PC-3 (cell line): Measurements from ENCODE around the gene CFAP46. TPM values are rescaled to one million over a fixed set of nuclear protein-coding genes. Genes with fewer than 3 reads are reported as not detected.

ENCODE experiments used
- ATAC-seq: fragments of 200-7000 bp; cut with Tn5 transposase; 2 replicates; pipeline ENCODE4 v1.9.1; 2020; ENCODE audit warnings: mild to moderate bottlenecking, moderate library complexity
- BruUV-seq: library from RNA; stranded (reverse); fragments of 400-500 nt; replicated peaks from 2 replicates; lab custom pipeline; 2021; lab: Mats Ljungman, UMichigan
- CTCF ChIA-PET: fragments of 300-600 bp; sonication (Branson Sonifier 250); formaldehyde crosslinking; loops from one replicate; lab custom pipeline; 2022; ENCODE audit warnings: antibody characterized with exemption; lab: Charles Lee
- POLR2A ChIA-PET: fragments of 300-600 bp; sonication (Branson Sonifier 250); formaldehyde crosslinking; loops from one replicate; lab custom pipeline; 2022; ENCODE audit warnings: antibody characterized with exemption; ENCODE audit not compliant: unreplicated experiment; lab: Charles Lee
- DNase-seq: peaks from one replicate; pipeline ENCODE4 v3.0.0-alpha.2; 2015
- H2AFZ ChIP-seq: fragments of 300-600 bp; sonication (generic); 2 replicates; pipeline ENCODE4 v1.6.0; 2016; ENCODE audit warnings: antibody characterized with exemption, low read length
- H3F3A ChIP-seq: fragments of 300-600 bp; sonication (generic); one replicate; pipeline ENCODE4 v1.6.0; 2017; ENCODE audit warnings: antibody characterized with exemption, low read length, control low read depth, mild to moderate bottlenecking; ENCODE audit not compliant: unreplicated experiment
- H3K27ac ChIP-seq: fragments of 300-600 bp; sonication (generic); 2 replicates; pipeline ENCODE4 v1.5.1; 2016; ENCODE audit warnings: mild to moderate bottlenecking, low read length
- H3K27me3 ChIP-seq: fragments of 300-600 bp; sonication (generic); 2 replicates; pipeline ENCODE4 v1.6.1; 2016; ENCODE audit warnings: low read length, mixed read lengths
- H3K36me3 ChIP-seq: fragments of 300-600 bp; sonication (generic); 2 replicates; pipeline ENCODE4 v1.6.1; 2016; ENCODE audit warnings: low read depth, mixed run types, low read length, mixed read lengths
- H3K4me1 ChIP-seq: fragments of 300-600 bp; sonication (generic); 2 replicates; pipeline ENCODE4 v1.5.1; 2016; ENCODE audit warnings: low read length; ENCODE audit not compliant: insufficient read depth
- H3K4me2 ChIP-seq: fragments of 300-600 bp; sonication (generic); 2 replicates; pipeline ENCODE4 v1.6.0; 2016; ENCODE audit warnings: low read length
- H3K4me3 ChIP-seq: fragments of 300-600 bp; sonication (generic); 2 replicates; pipeline ENCODE4 v1.5.1; 2016; ENCODE audit warnings: mild to moderate bottlenecking, low read length, mixed read lengths
- H3K79me2 ChIP-seq: fragments of 300-600 bp; sonication (generic); 2 replicates; pipeline ENCODE4 v1.6.1; 2017; ENCODE audit warnings: low read length, mixed read lengths
- H3K9ac ChIP-seq: fragments of 300-600 bp; sonication (generic); 2 replicates; pipeline ENCODE4 v1.6.0; 2016; ENCODE audit warnings: mild to moderate bottlenecking, low read length
- H3K9me2 ChIP-seq: fragments of 300-600 bp; sonication (generic); replicated peaks from 2 replicates; pipeline ENCODE4 v1.6.1; 2016; ENCODE audit warnings: mixed run types, low read length, mixed read lengths
- H3K9me3 ChIP-seq: fragments of 300-600 bp; sonication (generic); 2 replicates; pipeline ENCODE4 v1.6.1; 2016; ENCODE audit warnings: low read length, mixed read lengths
- H4K20me1 ChIP-seq: fragments of 300-600 bp; sonication (generic); 2 replicates; pipeline ENCODE4 v1.6.1; 2016; ENCODE audit warnings: low read length, mixed read lengths
- EZH2 ChIP-seq: fragments of 300-600 bp; sonication (generic); IDR thresholded peaks from one replicate; pipeline ENCODE4 v1.6.1; 2017; ENCODE audit warnings: antibody characterized with exemption, mild to moderate bottlenecking, low read length; ENCODE audit not compliant: unreplicated experiment
- EZH2phosphoT487 ChIP-seq: fragments of 300-600 bp; sonication (generic); IDR thresholded peaks from 2 replicates; pipeline ENCODE4 v1.6.1; 2018; ENCODE audit warnings: mild to moderate bottlenecking, antibody characterized with exemption, low read length, borderline replicate concordance
- intact Hi-C: fragments of 100-400 bp; cut with micrococcal nuclease; formaldehyde crosslinking; loops from 2 replicates; pipeline ENCODE4 v1.9.0; 2023
- total RNA-seq: library from RNA; depleted of rRNA; stranded (reverse); fragments of >200 nt; gene quantifications from 2 replicates; pipeline ENCODE4 v1.2.3, GENCODE V29; 2014
- TF ChIP-seq, protein P1 (sequence below): fragments of 300-600 bp; sonication (generic); conservative IDR thresholded peaks from 2 replicates; pipeline ENCODE4 v1.5.1; 2017; ENCODE audit warnings: antibody characterized with exemption, low read depth, mild to moderate bottlenecking, low read length

The CFAP46 gene
- total RNA-seq, 1 experiment from 2014 or later, result 0.04 TPM

DNA sequence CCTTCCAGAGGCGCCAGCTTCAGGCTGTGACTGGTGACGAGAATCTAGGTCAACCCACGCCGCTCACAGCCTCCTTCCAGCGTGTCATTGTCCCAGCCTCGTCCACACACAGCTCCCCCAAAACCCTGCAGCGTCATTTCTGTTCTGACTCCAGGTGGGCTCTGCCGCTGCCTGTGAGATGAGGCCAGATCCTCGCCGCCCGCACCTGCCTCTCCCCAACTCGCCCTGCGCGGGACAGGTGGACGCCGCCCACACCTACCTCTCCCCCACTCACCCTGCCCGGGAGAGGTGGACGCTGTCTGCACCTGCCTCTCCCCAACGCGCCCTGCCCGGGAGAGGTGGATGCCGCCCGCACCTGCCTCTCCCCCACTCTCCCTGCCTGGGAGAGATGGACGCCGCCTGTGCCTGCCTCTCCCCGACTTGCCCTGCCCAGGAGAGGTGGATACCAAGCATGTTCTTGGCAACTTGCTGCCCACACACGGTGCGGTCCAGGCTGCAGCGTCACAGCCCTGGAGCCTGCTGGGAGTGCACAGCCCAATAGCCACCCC, 32.0 kb upstream of the CFAP46 start:
- Histone ChIP-seq H3K36me3 (no peaks in the 10 kb centered on the region), H3K27me3 (peaks cover 72% of the 10 kb centered on the region), H3F3A (no peaks in the 10 kb centered on the region), H4K20me1 (no peaks in the 10 kb centered on the region), H3K4me2 (no peak overlapping the region), H3K9me3 (no peaks in the 10 kb centered on the region), H3K9me2 (no peaks in the 10 kb centered on the region), H2AFZ (no peak overlapping the region), H3K4me3 (no peak overlapping the region), H3K27ac (no peak overlapping the region), H3K79me2 (no peaks in the 10 kb centered on the region), H3K4me1 (no peaks in the 10 kb centered on the region), H3K9ac (no peak overlapping the region)
- no peak; the same call in 1 of the 2 replicates for ATAC-seq
- TF ChIP-seq EZH2 (no peak), EZH2phosphoT487 (no peak)
- TF ChIP-seq, protein P1, sequence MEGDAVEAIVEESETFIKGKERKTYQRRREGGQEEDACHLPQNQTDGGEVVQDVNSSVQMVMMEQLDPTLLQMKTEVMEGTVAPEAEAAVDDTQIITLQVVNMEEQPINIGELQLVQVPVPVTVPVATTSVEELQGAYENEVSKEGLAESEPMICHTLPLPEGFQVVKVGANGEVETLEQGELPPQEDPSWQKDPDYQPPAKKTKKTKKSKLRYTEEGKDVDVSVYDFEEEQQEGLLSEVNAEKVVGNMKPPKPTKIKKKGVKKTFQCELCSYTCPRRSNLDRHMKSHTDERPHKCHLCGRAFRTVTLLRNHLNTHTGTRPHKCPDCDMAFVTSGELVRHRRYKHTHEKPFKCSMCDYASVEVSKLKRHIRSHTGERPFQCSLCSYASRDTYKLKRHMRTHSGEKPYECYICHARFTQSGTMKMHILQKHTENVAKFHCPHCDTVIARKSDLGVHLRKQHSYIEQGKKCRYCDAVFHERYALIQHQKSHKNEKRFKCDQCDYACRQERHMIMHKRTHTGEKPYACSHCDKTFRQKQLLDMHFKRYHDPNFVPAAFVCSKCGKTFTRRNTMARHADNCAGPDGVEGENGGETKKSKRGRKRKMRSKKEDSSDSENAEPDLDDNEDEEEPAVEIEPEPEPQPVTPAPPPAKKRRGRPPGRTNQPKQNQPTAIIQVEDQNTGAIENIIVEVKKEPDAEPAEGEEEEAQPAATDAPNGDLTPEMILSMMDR, result no peak
- BruUV-seq, result no TSS peak
- DNase-seq, result no peak
- POLR2A ChIA-PET, result no interaction called here
- intact Hi-C loops, result no loop called here
- CTCF ChIA-PET, result no interaction called here

DNA sequence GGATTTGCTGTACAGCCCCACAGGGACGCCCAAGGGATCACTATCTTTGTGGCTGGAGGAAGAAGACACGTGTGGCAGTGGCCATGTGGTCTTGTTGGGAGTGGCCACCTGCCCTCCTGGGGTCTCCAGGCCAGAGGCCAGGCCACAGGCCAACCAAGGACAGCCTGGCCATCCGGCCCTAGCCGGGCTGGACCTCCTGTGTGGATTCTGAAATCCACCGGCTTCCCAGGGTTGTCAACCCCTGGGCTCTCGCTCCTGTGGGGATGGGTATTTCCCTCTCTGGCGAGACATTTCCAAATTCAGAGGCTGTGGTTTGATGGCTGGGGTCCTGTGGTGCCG, 31.5 kb upstream of the CFAP46 start:
- no peaks in the 10 kb centered on the region for H4K20me1 ChIP-seq
- H3K4me2 ChIP-seq, result no peak overlapping the region
- no peak overlapping the region for H3K4me3 ChIP-seq
- POLR2A ChIA-PET, result no interaction called here
- no TSS peak for BruUV-seq
- no peak overlapping the region for H2AFZ ChIP-seq
- H3K9me2 ChIP-seq, result no peaks in the 10 kb centered on the region
- H3K27me3 ChIP-seq, result peaks cover 72% of the 10 kb centered on the region
- H3K9ac ChIP-seq, result no peak overlapping the region
- no peaks in the 10 kb centered on the region for H3F3A ChIP-seq
- H3K4me1 ChIP-seq, result no peaks in the 10 kb centered on the region
- H3K79me2 ChIP-seq, result no peaks in the 10 kb centered on the region
- ATAC-seq (no peak), DNase-seq (no peak)
- intact Hi-C loops, result no loop called here
- TF ChIP-seq, protein P1, result no peak
- TF ChIP-seq EZH2, result no peak
- TF ChIP-seq EZH2phosphoT487, result no peak
- H3K36me3 ChIP-seq, result no peaks in the 10 kb centered on the region
- H3K9me3 ChIP-seq, result no peaks in the 10 kb centered on the region
- no peak overlapping the region for H3K27ac ChIP-seq
- CTCF ChIA-PET, result no interaction called here

DNA sequence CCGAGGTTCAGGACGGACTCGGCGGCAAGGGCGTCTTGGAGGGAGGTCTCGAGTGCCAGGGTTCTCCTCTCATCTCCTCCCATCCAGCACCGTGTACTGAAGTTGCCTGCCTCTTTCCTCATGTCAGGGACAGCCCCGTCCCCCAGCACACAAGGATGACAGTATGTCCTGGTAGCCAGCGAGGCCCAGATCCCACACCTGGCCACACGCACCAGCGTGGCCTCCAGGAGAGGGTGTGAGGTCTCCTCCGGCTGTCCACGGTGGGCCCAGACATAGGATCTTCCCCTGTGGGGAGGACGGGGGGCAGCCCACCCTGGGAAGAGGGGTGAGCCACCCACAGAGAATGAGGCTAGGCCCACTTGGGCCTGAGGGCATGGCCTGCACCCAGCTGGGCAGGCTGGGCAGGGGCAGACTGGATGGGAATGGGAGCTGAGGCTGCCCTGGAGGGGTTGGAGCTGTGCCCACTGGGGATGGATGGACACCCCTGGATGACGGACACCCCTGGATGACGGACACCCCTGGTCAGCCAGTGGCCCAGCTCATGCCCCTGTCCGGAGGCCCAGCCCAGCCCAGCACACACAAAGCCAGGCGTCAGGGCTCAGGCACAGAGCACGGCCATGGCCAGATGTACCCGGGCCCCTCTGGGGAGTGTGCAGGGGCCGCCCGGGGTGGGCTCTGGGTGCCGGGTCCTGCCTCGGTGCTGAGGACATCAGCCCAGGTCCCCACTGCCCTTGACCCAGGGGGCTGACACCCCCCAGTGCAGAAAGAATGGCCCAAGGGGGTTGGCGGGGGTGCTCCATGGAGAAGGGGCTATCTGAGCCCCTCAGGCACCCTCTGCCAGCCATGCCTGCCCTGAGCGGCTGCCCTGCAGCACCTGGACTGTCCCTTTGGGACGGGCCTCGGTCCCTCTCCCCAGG, 30.9 kb upstream of the CFAP46 start:
- Histone ChIP-seq H3K9me2 (no peaks in the 10 kb centered on the region), H2AFZ (no peak overlapping the region), H3F3A (no peaks in the 10 kb centered on the region), H3K9me3 (no peaks in the 10 kb centered on the region), H3K4me1 (no peaks in the 10 kb centered on the region), H3K4me2 (no peak overlapping the region), H3K36me3 (no peaks in the 10 kb centered on the region), H3K4me3 (no peak overlapping the region), H4K20me1 (no peaks in the 10 kb centered on the region), H3K27ac (no peak overlapping the region), H3K79me2 (no peaks in the 10 kb centered on the region), H3K9ac (no peak overlapping the region), H3K27me3 (peaks cover 72% of the 10 kb centered on the region)
- CTCF ChIA-PET, result no interaction called here
- BruUV-seq, result no TSS peak
- intact Hi-C loops, result no loop called here
- ATAC-seq (no peak), DNase-seq (no peak)
- TF ChIP-seq EZH2phosphoT487 (no peak), EZH2 (no peak)
- TF ChIP-seq, protein P1, result no peak
- POLR2A ChIA-PET, result no interaction called here
